HEK293T (cell line): Measurements from ENCODE around the gene LGR6.

Source experiments
- ARNT ChIP-seq: fragments of 450-650 bp; IDR thresholded peaks from 2 replicates; pipeline ENCODE4 v1.6.1; 2017; ENCODE audit warnings: mild to moderate bottlenecking
- BHLHE40 ChIP-seq: fragments of 450-650 bp; IDR thresholded peaks from 2 replicates; pipeline ENCODE4 v1.6.1; 2016; ENCODE audit warnings: mild to moderate bottlenecking, moderate library complexity, borderline replicate concordance
- CTBP1 ChIP-seq: fragments of 450-650 bp; IDR thresholded peaks from 2 replicates; pipeline ENCODE4 v1.6.1; 2016; ENCODE audit warnings: borderline replicate concordance
- ELF4 ChIP-seq: fragments of 450-650 bp; IDR thresholded peaks from 2 replicates; pipeline ENCODE4 v1.6.1; 2017; ENCODE audit warnings: antibody characterized with exemption
- FOXA1 ChIP-seq: fragments of 450-650 bp; IDR thresholded peaks from 2 replicates; pipeline ENCODE4 v1.6.1; 2016; ENCODE audit warnings: mild to moderate bottlenecking
- FOXK2 ChIP-seq: fragments of 450-650 bp; IDR thresholded peaks from 2 replicates; pipeline ENCODE4 v1.6.1; 2016; ENCODE audit warnings: mild to moderate bottlenecking
- HDGF ChIP-seq: fragments of 450-650 bp; IDR thresholded peaks from 2 replicates; pipeline ENCODE4 v1.6.1; 2017; ENCODE audit warnings: antibody characterized with exemption, borderline replicate concordance
- L3MBTL2 ChIP-seq: fragments of 450-650 bp; conservative IDR thresholded peaks from 2 replicates; pipeline ENCODE4 v1.6.1; 2016; ENCODE audit warnings: mild to moderate bottlenecking
- NFRKB ChIP-seq: fragments of 450-650 bp; IDR thresholded peaks from 2 replicates; pipeline ENCODE4 v1.6.1; 2016; ENCODE audit warnings: mild to moderate bottlenecking, moderate library complexity
- SP1 ChIP-seq: fragments of 450-650 bp; IDR thresholded peaks from 2 replicates; pipeline ENCODE4 v1.6.1; 2017
- SUZ12 ChIP-seq: fragments of 450-650 bp; IDR thresholded peaks from 2 replicates; pipeline ENCODE4 v1.6.1; 2016; ENCODE audit warnings: mild to moderate bottlenecking
- TARDBP ChIP-seq: fragments of 450-650 bp; IDR thresholded peaks from 2 replicates; pipeline ENCODE4 v1.6.1; 2016
- ZNF384 ChIP-seq: fragments of 450-650 bp; IDR thresholded peaks from 2 replicates; pipeline ENCODE4 v1.6.1; 2016
- TF ChIP-seq, protein P1 (sequence below): fragments of 450-650 bp; IDR thresholded peaks from 2 replicates; pipeline ENCODE4 v1.6.1; 2016

DNA sequence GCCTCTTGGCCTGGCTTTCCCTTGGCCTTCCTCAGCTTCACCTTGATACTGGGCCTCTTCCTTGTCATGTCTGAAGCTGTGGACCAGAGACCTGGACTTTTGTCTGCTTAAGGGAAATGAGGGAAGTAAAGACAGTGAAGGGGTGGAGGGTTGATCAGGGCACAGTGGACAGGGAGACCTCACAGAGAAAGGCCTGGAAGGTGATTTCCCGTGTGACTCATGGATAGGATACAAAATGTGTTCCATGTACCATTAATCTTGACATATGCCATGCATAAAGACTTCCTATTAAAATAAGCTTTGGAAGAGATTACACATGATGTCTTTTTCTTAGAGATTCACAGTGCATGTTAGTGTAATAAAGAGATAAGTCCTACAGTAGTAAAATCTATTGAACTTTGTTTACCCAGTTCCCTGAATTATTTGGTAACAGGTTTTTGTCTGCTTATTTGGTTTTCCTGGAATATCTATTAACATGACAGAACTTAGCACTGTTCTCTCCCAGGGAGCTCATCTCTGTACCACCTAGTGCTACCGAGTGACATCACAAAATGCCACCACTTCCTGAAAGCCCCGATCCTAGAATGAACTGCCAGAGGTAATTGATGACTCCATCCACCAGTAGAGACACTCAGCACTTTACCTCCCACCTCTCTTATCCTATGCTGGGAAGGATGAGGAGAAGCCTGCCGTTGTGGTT, 125.9 kb downstream of the LGR6 start:
- TF ChIP-seq, protein P1, sequence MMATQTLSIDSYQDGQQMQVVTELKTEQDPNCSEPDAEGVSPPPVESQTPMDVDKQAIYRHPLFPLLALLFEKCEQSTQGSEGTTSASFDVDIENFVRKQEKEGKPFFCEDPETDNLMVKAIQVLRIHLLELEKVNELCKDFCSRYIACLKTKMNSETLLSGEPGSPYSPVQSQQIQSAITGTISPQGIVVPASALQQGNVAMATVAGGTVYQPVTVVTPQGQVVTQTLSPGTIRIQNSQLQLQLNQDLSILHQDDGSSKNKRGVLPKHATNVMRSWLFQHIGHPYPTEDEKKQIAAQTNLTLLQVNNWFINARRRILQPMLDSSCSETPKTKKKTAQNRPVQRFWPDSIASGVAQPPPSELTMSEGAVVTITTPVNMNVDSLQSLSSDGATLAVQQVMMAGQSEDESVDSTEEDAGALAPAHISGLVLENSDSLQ = peak; percentile 74
- TF ChIP-seq TARDBP (no peak), SUZ12 (no peak), FOXA1 (no peak), HDGF (no peak), BHLHE40 (no peak), SP1 (no peak), ARNT (no peak), ZNF384 (no peak), CTBP1 (no peak), FOXK2 (no peak), ELF4 (no peak), L3MBTL2 (no peak), NFRKB (no peak)
